Erythroblast (primary cell): ENCODE data around the gene UPK3A.

Source experiments
- GATA1 ChIP-seq: IDR thresholded peaks from 2 replicates; pipeline ENCODE4 v1.6.1; 2011; ENCODE audit warnings: low read depth, mild to moderate bottlenecking, control low read depth, low read length, moderate library complexity
- POLR2A ChIP-seq: IDR thresholded peaks from 2 replicates; pipeline ENCODE4 v1.6.1; 2011; ENCODE audit warnings: mild to moderate bottlenecking, low read length

DNA sequence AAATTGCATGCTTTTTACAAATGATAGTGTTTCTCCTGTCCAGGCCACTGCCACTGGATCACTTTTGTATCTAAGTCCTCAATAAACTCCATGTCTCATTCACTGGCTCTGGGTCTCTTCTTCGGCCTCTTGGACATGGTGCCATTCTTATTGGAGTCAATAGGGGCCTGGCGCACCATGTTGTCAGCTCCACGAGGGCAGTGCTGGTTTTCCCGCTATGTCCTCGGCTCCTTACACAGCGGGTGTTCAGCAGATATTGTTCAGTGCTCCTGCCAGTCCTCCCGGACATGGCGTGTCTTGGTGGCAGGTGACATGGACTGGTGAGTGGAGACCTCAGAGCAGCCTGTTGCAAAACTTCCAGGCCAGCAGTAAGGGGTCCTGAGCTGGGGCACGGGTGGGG lies 21.4 kb downstream of the UPK3A start:
- TF ChIP-seq POLR2A (no peak), GATA1 (no peak)
